ENCODE measurements around the gene BIRC6. TPM values are rescaled to one million over a fixed set of nuclear protein-coding genes. Genes with fewer than 3 reads are reported as not detected.

The BIRC6 gene
- total RNA-seq, 1 donor from 2014 or later: 123 TPM

GRCh38 chr2:32496662-32497061 lies 139.8 kb downstream of the BIRC6 start:
- intact Hi-C loops (cut with micrococcal nuclease): no loop called here

- intact Hi-C loops (cut with micrococcal nuclease): no loop called here
Measured at GRCh38 chr2:32498306-32498705, 141.5 kb downstream of the BIRC6 start.

GRCh38 chr2:32502941-32503340 lies 146.1 kb downstream of the BIRC6 start:
- intact Hi-C loops (cut with micrococcal nuclease): no loop called here

GRCh38 chr2:32504877-32505478 lies 148.2 kb downstream of the BIRC6 start:
- intact Hi-C loops (cut with micrococcal nuclease): no loop called here

- intact Hi-C loops (cut with micrococcal nuclease): no loop called here
Measured at GRCh38 chr2:32506446-32506845, 149.6 kb downstream of the BIRC6 start.

GRCh38 chr2:32514946-32515345 lies 158.1 kb downstream of the BIRC6 start:
- intact Hi-C loops (cut with micrococcal nuclease): no loop called here

GRCh38 chr2:32516567-32516966 lies 159.7 kb downstream of the BIRC6 start:
- intact Hi-C loops (cut with micrococcal nuclease): no loop called here

GRCh38 chr2:32522770-32523169 lies 165.9 kb downstream of the BIRC6 start:
- intact Hi-C loops (cut with micrococcal nuclease): no loop called here

- intact Hi-C loops (cut with micrococcal nuclease): no loop called here
Measured at GRCh38 chr2:32523686-32524085, 166.9 kb downstream of the BIRC6 start.

- intact Hi-C loops (cut with micrococcal nuclease): no loop called here
Measured at GRCh38 chr2:32532341-32532740, 175.5 kb downstream of the BIRC6 start.

GRCh38 chr2:32532961-32533360 lies 176.1 kb downstream of the BIRC6 start:
- intact Hi-C loops (cut with micrococcal nuclease): no loop called here

GRCh38 chr2:32534831-32535230 lies 178.0 kb downstream of the BIRC6 start:
- intact Hi-C loops (cut with micrococcal nuclease): no loop called here

GRCh38 chr2:32538735-32539134 lies 181.9 kb downstream of the BIRC6 start:
- intact Hi-C loops (cut with micrococcal nuclease): no loop called here

- intact Hi-C loops (cut with micrococcal nuclease): loop anchor here (5.0 to 10.0 kb wide), 4 partner anchors 205 to 925 kb away; partner anchors contain the start of gene RASGRP3
Measured at GRCh38 chr2:32552483-32552882, 195.7 kb downstream of the BIRC6 start.

- intact Hi-C loops (cut with micrococcal nuclease): loop anchor here (1.0 to 10.0 kb wide), 10 partner anchors 39 to 1029 kb away; partner anchors contain the start of genes LTBP1, RASGRP3 and TTC27
Measured at GRCh38 chr2:32553829-32554432, 197.1 kb downstream of the BIRC6 start.

- intact Hi-C loops (cut with micrococcal nuclease): loop anchor here (10.0 kb wide), 1 partner anchor 266 kb away; no protein-coding TSS in a partner anchor
Measured at GRCh38 chr2:32558492-32558891, 201.7 kb downstream of the BIRC6 start.

- intact Hi-C loops (cut with micrococcal nuclease): loop anchor here (10.0 kb wide), 1 partner anchor 266 kb away; no protein-coding TSS in a partner anchor
Measured at GRCh38 chr2:32559136-32559535, 202.3 kb downstream of the BIRC6 start.

GRCh38 chr2:32562906-32563305 lies 206.1 kb downstream of the BIRC6 start:
- intact Hi-C loops (cut with micrococcal nuclease): no loop called here

- intact Hi-C loops (cut with micrococcal nuclease): no loop called here
Measured at GRCh38 chr2:32564417-32565035, 207.7 kb downstream of the BIRC6 start.

- intact Hi-C loops (cut with micrococcal nuclease): no loop called here
Measured at GRCh38 chr2:32565902-32566301, 209.1 kb downstream of the BIRC6 start.

GRCh38 chr2:32572030-32572429 lies 215.2 kb downstream of the BIRC6 start:
- intact Hi-C loops (cut with micrococcal nuclease): loop anchor here (5.0 kb wide), 1 partner anchor 55 kb away; the partner anchor contains the start of gene TTC27

- intact Hi-C loops (cut with micrococcal nuclease): loop anchor here (5.0 kb wide), 1 partner anchor 55 kb away; the partner anchor contains the start of gene TTC27
Measured at GRCh38 chr2:32572737-32573136, 215.9 kb downstream of the BIRC6 start.

Measured in T-helper 1 cell treated with Interleukin-12 subunit alpha and Interleukin-12 subunit beta and Interleukin-4 antibody, amounts not matched to agents 30 ng/mL and 1 ng/mL, for 36 hours (primary cell).